Measurements from ENCODE around the gene CEP70.
"Not testable (repeated sequence)": the region's sequence is repeated elsewhere in the genome, so short reads cannot be mapped to it uniquely, and the experiment has no call there.

The CEP70 gene

DNA sequence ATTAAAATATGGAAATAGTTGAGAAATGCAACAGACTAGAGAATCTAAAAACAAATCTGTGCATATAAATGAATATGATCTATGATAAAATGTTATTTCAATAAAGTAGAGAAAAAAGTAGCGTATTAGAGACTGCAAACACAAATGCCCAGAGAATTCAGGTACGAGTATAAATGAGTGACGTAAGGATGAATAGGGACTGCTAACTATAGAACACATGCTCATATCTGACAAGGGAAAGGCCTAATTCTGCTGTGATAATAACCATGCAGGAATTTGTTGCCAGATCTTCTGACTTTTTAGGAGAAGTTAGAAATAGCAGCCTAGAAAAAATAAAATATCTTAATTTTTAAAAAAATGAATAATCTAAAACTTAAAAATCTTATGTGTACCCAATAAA lies 86.5 kb downstream of the CEP70 start:
- DNase-seq: no peak

DNA sequence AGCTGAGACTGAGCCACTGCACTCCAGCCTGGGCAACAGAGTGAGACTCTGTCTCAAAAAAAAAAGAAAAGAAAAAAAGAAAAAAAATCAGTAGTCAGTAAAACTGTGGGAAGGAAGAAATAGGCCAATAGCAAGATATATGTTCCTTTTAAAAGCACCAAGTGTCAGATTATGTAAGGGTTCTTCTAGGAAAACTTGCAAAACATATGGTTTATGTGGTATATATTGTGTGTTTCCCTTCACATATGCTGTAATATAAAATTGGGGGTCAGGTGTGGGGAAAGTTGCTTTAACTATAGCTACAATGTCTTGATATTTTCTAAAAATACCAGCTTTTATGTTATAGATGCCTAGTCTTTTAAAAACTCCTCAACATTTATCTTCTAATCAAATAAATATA lies 95.1 kb downstream of the CEP70 start:
- no peak for DNase-seq

DNA sequence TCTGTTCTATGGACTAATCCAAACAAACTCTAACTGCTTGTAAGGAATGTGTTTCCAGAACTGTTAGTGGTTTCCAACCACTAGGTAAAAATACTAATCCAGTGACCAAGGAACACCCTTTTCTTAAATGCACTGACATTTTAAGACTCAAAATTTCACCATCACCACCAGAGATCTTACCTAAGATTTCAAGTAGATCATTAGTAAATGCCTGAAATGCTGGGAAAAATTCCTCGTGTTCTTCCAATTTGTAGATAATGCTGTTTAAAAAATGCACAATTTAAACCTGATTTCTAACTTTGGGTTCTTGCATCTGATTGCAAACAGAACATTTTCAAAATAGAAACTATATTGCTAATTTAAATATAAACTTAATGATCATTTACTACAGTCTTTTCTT lies 96.2 kb downstream of the CEP70 start:
- no peak for DNase-seq

DNA sequence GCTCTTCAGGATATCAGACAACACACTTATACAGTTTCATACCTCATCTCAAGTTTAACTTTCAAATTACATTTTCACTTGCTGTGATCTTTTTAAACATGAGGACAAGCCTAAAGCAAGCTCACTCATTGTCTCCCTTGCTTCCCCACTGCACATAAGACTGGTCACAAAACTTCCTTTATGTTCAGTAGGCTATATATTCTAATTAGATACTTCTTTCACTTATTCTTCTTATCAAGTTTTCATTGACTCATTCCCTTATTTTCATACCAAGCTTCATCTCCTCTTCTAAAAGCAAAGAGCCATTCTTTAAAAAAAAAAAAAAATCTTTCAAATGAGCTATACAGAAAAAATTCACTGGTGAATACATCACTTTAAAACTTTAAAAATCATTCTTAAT lies 97.0 kb downstream of the CEP70 start:
- no peak for DNase-seq

DNA sequence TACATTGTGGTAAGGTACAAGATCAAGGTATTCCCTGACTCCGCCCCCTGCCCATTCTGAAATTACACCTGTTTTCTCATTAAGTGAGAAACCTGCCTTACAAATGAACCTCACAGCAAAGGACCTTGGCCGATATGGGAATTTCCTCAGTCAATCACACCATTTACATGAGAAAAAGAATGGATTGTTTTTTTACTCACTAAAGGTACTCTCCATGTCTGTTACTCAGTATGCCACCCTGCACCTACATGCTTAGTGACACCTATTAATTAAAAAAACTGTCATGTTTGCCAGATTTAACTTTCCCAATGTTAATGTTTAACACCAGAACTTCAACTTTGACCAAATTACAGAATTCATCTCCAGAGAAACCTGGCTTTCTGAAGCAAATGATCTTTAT lies 97.6 kb downstream of the CEP70 start:
- no peak for DNase-seq

DNA sequence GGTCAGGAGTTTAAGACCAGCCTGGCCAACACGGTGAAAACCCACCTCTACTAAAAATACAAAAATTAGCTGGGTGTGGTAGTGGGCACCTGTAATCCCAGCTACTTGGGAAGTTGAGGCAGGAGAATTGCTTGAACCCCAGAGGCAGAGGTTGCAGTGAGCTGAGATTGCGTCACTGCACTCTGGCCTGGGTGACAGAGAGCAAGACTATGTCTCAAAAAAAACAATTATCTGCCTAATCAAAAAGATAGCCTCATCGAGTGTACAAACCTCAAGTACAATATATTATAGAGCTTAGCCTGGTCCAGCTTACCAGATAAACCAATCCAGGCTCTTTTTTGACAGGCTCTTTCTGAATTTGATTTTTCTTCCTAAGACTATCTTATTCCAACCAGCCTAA lies 98.4 kb downstream of the CEP70 start:
- not testable (repeated sequence) for DNase-seq

DNA sequence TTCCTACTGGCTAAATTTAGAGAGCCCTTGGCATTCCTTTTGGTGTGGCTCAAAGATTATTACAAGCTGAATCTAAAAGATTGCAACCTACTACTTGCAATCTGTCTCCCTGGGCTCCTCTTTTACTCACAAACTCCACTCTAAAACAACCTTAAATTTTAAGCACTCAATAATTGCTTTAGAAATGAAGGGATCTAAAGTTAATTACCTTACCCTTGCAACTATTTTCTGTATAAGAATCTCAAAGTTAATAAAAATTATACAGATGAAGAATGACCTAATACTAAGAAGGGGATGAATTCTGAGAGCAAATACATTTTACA lies 99.5 kb downstream of the CEP70 start:
- DNase-seq: no peak

DNA sequence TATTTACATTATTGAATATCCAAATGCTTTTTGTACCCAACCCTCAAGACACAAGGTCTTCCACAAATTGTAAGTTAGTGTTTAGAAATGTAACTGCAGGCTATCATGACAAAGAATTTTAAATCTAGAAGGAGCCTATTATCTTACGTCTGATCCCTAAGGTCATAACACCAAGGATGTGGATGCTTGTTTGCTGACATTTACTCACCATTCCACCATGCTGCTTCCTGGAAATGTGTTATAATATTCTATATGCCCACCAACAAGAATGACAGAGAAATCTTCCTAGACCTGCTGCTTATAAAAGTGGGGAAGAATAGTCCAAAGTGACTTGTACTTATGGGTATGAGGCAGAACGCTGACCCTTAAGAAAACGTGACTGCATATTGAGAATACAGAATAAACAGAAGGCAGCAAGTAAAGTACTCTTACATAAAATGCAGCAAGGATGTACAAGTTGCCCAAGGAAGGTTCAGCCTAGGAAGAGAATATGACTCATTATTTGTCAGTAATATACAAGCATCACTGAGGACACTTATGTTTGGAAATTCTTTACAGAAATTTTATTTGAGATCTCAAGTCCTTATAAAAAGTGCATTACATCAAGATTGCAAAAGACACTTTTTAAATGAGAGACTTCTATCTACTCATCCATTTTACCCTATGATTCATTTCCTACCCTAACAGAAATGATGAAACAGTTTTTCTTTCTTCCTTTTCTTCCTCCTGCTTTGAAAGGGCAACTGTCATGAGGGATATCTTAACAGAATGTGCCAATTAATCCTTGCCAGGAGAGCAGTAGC lies 100.1 kb downstream of the CEP70 start:
- peak; percentile 74 for DNase-seq

DNA sequence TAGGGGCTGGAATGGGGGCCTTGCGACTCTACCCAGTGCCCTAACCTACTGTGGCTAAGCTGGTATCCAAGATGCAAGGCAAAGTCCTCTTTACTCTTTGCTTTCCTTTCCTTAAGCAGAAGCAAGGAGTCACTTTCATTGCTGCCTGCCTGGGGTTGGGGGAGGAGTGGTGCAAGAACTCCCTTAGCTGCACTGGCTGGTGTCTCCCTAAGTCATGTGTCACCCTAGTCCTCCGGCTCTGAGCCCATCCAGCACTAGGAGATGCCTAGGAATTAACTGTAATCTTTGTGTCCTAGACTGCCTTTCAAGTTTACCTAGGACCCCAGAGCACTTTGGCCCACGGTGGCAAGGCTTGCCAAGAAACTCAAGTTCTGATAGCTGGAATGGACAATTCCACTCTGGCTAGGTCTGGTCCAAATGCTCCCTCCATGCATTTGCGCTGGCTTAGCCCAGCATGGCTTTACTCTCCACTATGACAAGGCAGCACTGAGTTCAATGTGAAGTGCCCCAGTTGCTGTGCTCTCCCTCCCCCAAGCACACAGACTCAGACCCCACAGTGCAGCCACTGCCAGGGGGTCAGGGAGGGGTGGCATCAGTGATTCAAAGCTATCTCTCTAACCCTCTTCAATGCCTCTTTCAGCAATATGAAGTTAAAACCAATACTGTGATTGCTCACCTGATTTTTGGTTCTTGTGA lies 100.9 kb downstream of the CEP70 start:
- no peak for DNase-seq

DNA sequence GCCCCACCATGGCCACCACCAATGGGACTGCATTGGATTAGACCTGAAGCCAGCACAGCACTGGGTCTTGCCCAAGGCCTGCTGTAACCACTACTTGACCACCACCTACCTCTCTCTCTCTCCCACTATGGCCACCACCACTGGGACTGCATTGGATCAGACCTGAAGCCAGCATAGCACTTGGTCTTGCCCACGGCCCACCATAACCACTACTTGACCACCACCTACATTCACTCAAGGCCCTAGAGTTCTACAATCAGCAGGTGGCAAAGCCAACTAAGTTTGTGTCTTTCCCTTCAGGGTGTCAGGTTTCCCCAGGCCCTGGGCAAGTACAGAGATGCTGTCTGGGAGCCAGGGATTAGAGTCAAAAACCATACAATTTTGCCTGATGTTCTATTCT lies 102.1 kb downstream of the CEP70 start:
- DNase-seq: no peak

DNA sequence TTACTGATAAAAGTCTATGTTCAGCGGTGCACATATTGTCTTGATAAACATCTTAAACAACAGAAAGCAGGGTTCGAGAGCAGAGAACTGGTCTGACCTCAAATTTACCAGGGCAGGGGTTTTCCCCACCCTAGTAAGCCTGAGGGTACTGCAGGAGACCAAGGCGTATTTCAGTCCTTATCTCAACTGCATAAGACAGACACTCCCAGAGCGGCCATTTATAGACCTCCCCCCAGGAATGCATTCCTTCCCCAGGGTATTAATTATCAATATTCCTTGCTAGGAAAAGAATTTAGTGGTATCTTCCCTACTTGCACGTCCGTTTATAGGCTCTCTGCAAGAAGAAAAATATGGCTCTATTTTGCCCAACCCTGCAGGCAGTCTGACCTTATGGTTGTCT lies 107.5 kb downstream of the CEP70 start:
- not testable (repeated sequence) for DNase-seq

DNA sequence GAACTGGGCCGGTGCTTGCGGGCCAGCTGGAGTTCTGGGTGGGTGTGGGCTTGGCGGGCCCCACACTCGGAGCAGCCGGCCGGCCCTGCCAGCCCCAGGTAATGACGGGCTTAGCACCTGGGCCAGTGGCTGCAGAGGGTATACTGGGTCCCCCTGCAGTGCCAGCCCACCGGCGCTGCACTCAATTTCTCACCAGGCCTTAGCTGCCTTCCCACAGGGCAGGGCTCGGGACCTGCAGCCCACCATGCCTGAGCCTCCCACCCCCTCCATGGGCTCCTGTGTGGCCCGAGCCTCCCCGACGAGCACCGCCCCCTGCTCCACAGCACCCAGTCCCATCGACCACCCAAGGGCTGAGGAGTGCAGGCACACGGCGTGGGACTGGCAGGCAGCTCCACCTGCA lies 109.4 kb downstream of the CEP70 start:
- not testable (repeated sequence) for DNase-seq

DNA sequence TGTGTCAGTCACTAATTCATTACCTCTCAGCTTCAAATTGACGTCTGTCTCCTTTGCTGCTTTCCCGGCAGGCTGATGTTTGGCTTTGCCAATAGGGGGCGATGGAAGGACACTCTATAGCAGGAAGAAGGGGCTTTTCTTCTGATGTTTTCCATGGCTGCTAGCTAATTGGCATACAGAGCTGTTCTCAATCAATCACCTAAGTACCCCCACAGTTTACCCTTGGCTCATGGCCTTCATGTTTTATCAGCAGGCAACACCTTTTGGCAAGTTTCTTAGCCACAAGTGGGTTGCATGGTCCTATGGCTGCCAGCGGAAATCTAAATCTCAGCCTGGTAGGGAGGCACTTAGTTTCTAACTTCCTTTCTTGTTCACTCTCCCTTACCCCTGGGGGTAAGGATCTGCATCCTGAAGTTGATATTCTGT lies 114.6 kb downstream of the CEP70 start:
- peak; percentile 42 for DNase-seq

DNA sequence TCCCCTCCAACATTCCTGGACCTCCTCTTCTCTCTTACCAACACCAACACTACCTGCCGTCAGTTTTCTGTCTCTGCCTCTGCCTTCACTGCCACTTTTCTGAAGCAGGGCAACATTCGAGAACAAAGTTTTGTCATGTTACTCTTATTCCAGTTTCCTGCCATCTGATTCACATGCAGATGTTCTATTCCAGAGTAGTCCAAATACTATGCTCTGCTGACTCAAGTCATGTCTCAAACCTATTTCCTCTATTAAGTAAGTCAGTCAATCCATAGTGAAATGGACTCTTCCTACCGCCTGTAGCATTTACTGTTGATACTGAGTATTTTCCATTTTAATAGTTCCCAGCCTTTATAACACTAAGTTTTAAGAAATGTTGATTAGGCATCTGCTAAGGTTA lies 116.3 kb downstream of the CEP70 start:
- DNase-seq: no peak

DNA sequence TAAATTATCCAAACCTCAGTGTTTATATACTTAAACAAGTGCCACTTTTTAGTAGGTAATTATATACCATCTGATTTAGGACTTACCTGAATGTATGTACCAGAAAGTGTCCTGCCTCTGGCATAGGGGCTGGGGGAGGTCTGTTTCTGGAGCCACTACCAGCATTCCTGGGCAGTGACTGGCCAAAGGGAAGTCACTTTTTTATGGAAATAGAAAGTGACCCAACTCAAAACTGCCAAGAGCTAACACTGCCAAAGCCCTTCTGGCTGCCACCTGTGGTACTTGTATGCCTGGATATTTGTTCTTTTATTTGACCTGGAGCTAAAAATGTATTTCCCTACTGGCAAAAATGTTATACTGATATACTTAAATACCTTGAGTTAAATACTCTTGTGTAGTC lies 116.9 kb downstream of the CEP70 start:
- DNase-seq: no peak

DNA sequence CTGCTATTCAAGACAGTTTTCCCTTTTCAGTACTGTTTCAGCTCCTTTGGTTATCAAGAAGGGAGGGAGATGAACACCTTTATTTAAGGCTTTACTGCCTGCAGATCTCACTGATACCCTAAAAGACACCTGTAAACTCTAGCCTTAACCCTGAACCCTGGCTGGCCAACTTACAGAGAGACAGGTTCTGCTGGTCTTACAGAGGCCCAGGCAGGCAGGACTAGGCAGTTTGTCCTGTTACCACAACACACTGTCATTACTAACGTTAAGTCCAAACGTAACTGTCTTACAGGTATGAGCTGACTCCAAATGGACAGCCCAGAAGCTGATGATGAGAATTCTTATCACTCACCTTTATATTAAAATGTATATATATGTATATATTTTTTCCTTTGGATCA lies 117.5 kb downstream of the CEP70 start:
- DNase-seq: no peak

DNA sequence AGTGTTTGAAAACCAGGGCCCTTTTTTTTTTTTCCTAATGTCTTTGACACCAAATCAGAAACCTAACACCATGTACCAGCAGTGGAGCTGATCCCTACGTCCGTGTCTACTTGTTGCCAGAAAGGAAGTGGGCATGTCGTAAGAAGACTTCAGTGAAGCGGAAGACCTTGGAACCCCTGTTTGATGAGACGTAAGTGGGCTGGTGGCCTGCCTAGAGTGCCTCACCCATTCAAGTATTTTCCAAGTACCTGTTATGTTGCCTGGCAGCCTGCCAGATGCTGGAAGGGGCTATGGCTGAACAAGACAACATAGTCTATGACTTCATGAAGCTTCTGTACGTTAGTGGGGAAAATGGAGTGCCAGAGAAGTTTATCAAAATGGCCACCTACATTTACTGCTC lies 119.9 kb downstream of the CEP70 start:
- no peak for DNase-seq

DNA sequence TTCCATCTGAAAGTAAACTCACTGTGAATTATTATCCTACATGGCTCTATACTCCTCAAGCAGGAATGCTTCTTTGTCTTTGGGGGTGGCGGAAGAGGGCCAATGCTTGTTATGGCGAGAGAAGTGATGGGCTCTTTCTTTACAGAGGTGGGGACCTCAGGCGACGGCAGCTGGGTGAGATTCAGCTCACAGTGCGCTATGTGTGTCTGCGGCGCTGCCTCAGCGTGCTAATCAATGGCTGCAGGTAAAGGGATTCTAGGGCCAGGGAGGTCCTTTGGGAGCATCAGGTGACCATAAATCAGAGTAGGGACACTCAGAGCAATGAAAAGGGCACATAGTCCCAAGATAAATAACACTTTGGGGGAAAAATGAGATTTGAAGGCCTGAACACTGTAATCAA lies 120.7 kb downstream of the CEP70 start:
- DNase-seq: no peak

DNA sequence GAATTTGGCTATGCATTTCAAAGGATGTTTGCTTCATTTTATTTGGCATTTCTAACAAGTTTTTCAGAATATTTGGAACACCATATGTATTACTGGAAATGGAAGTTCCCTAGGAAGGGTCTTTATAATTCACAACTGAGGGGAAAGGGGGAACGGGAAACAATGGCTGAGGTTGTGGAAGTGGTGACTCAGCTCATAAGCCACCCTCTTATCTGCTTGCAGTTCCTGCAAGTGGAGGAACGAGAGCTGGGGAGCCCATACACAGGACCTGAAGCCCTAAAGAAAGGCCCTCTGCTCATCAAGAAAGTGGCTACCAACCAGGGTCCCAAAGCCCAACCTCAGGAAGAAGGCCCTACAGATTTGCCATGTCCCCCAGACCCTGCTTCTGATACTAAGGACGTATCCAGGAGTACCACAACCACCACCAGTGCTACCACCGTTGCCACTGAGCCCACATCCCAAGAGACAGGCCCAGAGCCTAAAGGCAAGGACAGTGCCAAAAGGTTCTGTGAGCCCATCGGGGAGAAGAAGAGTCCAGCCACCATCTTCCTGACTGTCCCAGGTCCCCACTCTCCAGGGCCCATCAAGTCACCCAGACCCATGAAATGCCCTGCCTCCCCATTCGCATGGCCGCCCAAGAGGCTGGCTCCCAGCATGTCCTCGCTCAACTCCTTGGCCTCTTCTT lies 121.8 kb downstream of the CEP70 start:
- DNase-seq: no peak

DNA sequence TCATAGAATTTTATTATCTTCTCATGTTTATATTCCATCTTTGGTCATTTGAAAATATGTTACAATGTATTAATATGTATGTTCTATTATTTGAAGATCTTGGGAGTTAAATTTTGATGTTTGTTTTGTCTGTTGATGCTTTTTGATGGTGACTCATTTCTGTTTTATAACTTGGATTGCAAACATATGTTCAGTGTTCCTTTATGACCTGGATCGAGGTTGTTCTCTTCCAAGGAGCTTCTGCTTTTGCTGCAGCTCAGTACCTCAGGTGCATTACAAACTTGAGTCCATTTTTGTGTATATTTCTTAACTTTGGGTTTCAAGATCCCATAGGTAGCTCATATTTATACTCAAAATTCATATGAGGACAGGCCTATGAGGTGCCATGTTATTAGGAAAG lies 122.6 kb downstream of the CEP70 start:
- DNase-seq: no peak

DNA sequence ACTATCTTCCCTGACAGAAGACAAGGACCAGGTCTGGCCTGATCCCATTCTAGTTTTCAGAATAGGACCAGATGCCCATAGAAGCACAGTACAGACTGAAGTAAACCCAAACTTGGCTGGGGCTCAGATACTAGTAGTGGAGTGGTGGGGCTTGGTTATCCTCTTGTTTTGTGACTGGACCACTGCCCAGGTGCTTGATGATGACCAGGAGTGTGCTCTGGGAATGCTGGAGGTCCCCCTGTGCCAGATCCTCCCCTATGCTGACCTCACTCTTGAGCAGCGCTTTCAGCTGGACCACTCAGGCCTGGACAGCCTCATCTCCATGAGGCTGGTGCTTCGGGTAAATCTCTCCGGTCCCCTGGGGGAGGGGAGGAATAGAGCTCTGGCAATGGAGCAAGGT lies 123.4 kb downstream of the CEP70 start:
- no peak for DNase-seq

DNA sequence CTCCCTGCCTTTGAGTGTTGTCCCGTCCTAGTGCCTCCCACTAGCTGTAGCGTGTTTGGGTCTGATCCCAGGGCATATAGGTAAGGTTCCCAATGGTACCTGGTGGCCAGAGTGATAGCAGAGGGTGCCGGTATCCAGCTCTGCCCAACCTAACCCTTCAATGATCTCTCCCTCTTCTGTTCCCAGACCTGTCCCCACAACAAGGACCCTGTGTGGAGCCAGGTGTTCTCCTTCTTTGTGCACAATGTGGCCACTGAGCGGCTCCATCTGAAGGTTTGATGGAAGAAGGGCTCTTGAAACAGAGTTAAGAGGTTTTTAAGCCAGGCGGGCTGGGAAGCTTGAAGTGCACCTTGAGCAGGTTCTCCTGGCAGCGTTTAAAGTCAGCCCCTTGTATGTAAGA lies 124.2 kb downstream of the CEP70 start:
- DNase-seq: no peak

DNA sequence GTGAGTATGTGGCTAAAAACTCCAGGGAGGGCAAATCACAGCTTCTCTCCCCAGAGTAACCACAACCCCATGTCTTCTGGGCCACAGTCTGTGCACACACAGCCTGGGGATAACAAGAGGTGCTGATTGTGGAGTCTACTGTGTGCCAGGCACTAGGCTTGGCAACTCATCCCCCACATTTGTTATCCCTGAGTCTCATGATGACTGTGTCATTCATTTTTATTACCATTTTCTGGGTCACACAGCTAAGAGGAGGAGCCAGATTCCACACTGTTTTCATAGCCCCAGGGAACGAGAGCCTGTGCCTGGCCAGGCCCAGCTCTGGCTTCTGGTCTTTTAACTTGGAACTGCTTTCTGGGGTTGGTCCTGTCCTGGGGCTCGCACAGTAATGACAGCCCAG lies 125.2 kb downstream of the CEP70 start:
- DNase-seq: no peak

DNA sequence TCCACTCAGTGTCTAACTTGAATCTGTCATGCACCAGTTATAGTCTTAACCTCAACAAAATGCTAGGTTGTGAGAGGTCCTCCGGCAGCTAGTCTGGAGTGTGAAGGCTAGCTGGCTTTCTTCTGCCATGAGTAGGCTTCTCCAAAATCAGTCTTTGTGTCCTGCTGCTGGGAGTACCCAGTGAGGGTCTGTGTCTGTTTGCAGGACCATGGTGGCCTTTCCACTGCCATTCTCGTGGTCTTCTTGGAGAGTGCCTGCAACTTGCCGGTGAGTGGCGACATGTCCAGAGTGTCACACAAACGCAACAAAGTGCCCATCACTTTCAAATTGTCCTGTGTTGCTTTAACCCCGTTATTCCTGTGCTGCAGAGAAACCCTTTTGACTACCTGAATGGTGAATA lies 125.6 kb downstream of the CEP70 start:
- DNase-seq: no peak
